ENCODE measurements around the gene HSD11B1L.

DNA sequence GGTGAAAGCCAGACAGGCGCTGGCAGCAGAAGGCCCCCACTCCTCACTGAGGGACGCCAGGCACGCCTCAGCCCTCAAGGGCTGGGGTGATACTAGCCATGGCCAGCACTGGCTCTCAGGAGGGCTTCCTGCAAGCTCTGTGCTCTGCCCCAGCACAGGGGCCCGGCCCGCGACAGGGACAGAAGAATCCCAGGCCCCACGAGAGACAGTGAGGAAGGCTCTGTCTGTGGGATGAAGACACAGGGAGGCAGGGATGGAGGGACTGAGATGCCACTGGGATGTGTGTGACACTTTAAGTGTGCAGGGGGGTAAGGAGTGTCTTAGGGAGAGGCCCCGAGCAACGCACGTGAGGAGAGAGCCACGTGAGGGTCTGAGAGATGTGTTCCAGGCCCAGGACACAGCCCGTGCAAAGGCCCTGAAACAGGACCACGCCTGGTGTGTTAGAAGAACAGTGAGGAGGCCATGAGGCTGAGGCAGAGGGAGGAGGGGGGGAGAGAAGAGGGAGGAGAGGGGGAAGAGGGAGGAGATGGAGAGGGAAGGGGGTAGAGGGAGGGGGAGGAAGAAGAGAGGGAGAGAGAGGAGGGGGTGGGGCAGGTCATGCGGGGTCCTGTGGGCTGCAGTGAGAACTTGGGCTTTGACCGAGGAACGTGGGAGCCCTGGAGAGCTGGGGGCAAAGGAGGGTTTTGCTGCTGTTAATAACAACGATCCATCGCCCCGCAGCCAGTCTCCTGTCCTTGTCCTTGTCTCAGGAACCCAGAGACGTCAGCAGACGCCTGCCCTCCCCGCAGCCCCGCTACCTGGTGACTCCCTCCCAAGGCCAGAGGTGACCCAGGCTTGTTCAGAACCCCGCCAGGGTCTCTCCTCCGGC is 16.4 kb downstream of the HSD11B1L start:
- TF ChIP-seq, protein P1, sequence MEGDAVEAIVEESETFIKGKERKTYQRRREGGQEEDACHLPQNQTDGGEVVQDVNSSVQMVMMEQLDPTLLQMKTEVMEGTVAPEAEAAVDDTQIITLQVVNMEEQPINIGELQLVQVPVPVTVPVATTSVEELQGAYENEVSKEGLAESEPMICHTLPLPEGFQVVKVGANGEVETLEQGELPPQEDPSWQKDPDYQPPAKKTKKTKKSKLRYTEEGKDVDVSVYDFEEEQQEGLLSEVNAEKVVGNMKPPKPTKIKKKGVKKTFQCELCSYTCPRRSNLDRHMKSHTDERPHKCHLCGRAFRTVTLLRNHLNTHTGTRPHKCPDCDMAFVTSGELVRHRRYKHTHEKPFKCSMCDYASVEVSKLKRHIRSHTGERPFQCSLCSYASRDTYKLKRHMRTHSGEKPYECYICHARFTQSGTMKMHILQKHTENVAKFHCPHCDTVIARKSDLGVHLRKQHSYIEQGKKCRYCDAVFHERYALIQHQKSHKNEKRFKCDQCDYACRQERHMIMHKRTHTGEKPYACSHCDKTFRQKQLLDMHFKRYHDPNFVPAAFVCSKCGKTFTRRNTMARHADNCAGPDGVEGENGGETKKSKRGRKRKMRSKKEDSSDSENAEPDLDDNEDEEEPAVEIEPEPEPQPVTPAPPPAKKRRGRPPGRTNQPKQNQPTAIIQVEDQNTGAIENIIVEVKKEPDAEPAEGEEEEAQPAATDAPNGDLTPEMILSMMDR (IDR thresholded peaks at IDR 0.05), result no peak
- no peak for TF ChIP-seq POLR2AphosphoS5 (IDR thresholded peaks at IDR 0.05)
- no peak for TF ChIP-seq POLR2A (IDR thresholded peaks at IDR 0.05)

Measured in breast epithelium (tissue), 3 donors.